Thoracic aorta (tissue), 2 donors: Measurements from ENCODE around the gene PRUNE2. TPM values are rescaled to one million over a fixed set of nuclear protein-coding genes. Genes with fewer than 3 reads are reported as not detected.

Experiments used
- ATAC-seq: fragments of 150-250 bp; one replicate; pipeline ENCODE4 v1.8.0; 2017; ENCODE audit warnings: low read depth; ENCODE audit not compliant: insufficient number of reproducible peaks, low FRiP score
- DNase-seq: peaks from one replicate; pipeline ENCODE4 v3.0.0-alpha.2; 2020; ENCODE audit warnings: low spot score
- H3K27ac ChIP-seq, 2 donors: fragments of 200-600 bp; sonication (generic); 1 replicate in 1 of 2; 2 replicates in 1 of 2; pipeline ENCODE4 v1.5.1; 2016; ENCODE audit warnings: mild to moderate bottlenecking in 2 of 2, moderate library complexity in 2 of 2
- H3K27me3 ChIP-seq: fragments of 200-600 bp; sonication (generic); replicated peaks from 2 replicates; pipeline ENCODE4 v1.6.0; 2016; ENCODE audit warnings: mild to moderate bottlenecking; ENCODE audit not compliant: insufficient read depth
- H3K36me3 ChIP-seq: fragments of 200-600 bp; sonication (generic); one replicate; pipeline ENCODE4 v1.5.1; 2016
- H3K4me1 ChIP-seq, 2 donors: fragments of 200-600 bp; sonication (generic); 1 replicate in 1 of 2; 2 replicates in 1 of 2; pipeline versions ENCODE4 v1.5.1 to v1.6.0; 2016; ENCODE audit warnings: low read depth in 2 of 2, mild to moderate bottlenecking in 1 of 2; ENCODE audit not compliant: control insufficient read depth in 1 of 2
- H3K4me3 ChIP-seq: fragments of 200-600 bp; sonication (generic); 2 replicates; pipeline ENCODE4 v1.5.1; 2016; ENCODE audit warnings: mild to moderate bottlenecking
- H3K9me3 ChIP-seq: fragments of 200-600 bp; sonication (generic); 2 replicates; pipeline ENCODE4 v1.5.1; 2016
- total RNA-seq, 2 donors: library from RNA; depleted of rRNA; stranded (reverse); fragments of >200 nt; gene quantifications; one replicate each; pipeline versions ENCODE4 v1.1.0 to v1.2.3, GENCODE V29; 2016
- TF ChIP-seq, protein P1 (sequence below): fragments of 200-600 bp; sonication (generic); IDR thresholded peaks from one replicate; pipeline ENCODE4 v1.5.1; 2019; ENCODE audit warnings: antibody characterized with exemption

Gene PRUNE2
- total RNA-seq, 2 donors from 2014 or later = 360 to 420 TPM

DNA sequence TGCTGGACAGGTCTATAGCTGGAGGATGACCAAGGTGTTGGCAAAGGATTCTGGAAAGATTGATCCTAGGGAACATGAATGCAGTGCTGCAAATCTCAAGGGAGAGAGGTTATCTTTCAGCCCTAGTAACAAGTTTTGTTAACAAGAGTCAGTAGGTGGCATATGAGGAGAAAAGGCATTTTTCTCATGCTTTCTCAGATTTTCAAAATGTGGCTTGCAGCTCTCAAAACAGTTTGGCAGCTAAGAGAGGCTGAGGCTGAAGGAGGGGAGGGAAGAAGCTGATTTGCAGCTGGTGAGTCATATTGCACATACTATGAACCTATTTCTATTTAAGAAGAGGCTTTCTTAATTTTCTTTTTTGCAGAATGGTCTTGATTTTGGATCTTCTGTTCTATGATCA lies 205.9 kb downstream of the PRUNE2 start:
- no peaks in the 10 kb centered on the region for H3K9me3 ChIP-seq
- no peak for ATAC-seq
- no peak overlapping the region for H3K4me3 ChIP-seq
- peaks cover 14% of the 10 kb centered on the region for H3K36me3 ChIP-seq
- TF ChIP-seq, protein P1, sequence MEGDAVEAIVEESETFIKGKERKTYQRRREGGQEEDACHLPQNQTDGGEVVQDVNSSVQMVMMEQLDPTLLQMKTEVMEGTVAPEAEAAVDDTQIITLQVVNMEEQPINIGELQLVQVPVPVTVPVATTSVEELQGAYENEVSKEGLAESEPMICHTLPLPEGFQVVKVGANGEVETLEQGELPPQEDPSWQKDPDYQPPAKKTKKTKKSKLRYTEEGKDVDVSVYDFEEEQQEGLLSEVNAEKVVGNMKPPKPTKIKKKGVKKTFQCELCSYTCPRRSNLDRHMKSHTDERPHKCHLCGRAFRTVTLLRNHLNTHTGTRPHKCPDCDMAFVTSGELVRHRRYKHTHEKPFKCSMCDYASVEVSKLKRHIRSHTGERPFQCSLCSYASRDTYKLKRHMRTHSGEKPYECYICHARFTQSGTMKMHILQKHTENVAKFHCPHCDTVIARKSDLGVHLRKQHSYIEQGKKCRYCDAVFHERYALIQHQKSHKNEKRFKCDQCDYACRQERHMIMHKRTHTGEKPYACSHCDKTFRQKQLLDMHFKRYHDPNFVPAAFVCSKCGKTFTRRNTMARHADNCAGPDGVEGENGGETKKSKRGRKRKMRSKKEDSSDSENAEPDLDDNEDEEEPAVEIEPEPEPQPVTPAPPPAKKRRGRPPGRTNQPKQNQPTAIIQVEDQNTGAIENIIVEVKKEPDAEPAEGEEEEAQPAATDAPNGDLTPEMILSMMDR = no peak
- H3K27me3 ChIP-seq = no peaks in the 10 kb centered on the region
- peak overlapping the region in 1 of 2 donors; percentile 46 for H3K27ac ChIP-seq
- no peak for DNase-seq
- peaks cover 21 to 37% of the 10 kb centered on the region in 2 donors for H3K4me1 ChIP-seq

DNA sequence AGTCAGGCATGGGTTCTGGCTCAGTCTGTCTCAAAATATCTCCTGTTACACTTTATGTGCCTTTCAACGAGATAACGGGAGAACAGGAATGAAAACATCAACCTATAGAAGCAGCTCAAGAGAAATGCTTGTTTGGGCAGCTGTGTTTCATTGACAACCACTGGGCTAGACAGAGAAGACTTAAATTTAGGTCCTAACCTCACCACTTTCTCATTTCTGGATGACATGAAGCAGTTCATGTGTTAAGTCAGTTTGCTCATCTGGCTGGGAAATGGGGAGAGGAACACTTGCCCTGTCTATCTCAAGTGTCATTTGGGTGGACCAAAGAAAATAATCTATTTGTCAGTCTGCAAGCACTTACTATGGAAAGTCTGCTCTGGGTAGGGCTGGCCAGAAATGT lies 208.4 kb downstream of the PRUNE2 start:
- TF ChIP-seq, protein P1 = no peak
- ATAC-seq (no peak), DNase-seq (no peak)
- peaks cover under 1% of the 10 kb centered on the region for H3K36me3 ChIP-seq
- H3K27me3 ChIP-seq = no peaks in the 10 kb centered on the region
- no peak overlapping the region for H3K4me3 ChIP-seq
- peaks cover 21 to 41% of the 10 kb centered on the region in 2 donors for H3K4me1 ChIP-seq
- H3K9me3 ChIP-seq = no peaks in the 10 kb centered on the region
- H3K27ac ChIP-seq = no peak overlapping the region

DNA sequence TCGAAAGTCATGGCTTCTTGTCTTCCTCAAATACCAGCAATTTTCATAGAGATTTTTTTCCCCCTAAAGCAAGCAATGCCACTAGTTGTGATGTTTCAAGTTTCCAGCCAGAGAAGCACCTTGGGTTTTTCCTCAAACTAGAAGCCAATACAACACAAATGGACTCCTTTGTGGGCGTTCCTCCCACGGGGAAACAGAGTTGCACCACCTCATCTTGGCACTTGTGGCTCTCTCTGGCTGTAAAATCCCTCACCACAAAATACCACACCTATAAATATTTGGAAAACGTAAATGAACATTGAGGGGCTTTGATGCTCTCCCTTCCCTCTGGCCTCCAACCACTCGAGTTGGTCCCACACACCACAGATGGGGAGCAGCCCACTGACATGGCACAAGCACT lies 208.8 kb downstream of the PRUNE2 start:
- H3K27ac ChIP-seq = no peak overlapping the region
- no peaks in the 10 kb centered on the region for H3K36me3 ChIP-seq
- DNase-seq (no peak), ATAC-seq (no peak)
- TF ChIP-seq, protein P1 = no peak
- no peaks in the 10 kb centered on the region for H3K27me3 ChIP-seq
- peaks cover 21 to 41% of the 10 kb centered on the region in 2 donors for H3K4me1 ChIP-seq
- no peak overlapping the region for H3K4me3 ChIP-seq
- H3K9me3 ChIP-seq = no peaks in the 10 kb centered on the region

DNA sequence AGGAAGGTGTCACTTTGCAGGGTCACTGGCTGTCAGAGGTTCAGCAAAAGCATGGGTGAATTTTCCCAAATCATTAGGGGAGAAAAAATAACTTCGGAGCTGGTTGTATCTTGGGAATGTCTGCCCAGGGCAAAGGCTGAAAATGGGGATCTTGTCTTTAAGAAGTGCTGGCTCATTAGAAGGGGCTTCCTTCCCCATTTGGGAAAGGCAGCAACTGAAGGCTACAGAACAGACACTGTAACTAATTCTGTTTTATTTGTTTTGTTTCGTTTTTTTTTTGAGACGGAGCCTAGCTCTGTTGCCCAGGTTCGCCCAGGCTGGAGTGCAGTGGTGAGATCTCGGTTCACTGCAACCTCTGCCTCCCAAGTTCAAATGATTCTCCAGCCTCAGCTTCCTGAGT lies 212.0 kb downstream of the PRUNE2 start:
- Histone ChIP-seq H3K36me3 (no peaks in the 10 kb centered on the region), H3K4me1 (peaks cover 4 to 46% of the 10 kb centered on the region in 2 donors), H3K27me3 (no peaks in the 10 kb centered on the region), H3K27ac (no peak overlapping the region), H3K9me3 (no peaks in the 10 kb centered on the region), H3K4me3 (no peak overlapping the region)
- no peak for ATAC-seq
- TF ChIP-seq, protein P1 = no peak
- no peak for DNase-seq

DNA sequence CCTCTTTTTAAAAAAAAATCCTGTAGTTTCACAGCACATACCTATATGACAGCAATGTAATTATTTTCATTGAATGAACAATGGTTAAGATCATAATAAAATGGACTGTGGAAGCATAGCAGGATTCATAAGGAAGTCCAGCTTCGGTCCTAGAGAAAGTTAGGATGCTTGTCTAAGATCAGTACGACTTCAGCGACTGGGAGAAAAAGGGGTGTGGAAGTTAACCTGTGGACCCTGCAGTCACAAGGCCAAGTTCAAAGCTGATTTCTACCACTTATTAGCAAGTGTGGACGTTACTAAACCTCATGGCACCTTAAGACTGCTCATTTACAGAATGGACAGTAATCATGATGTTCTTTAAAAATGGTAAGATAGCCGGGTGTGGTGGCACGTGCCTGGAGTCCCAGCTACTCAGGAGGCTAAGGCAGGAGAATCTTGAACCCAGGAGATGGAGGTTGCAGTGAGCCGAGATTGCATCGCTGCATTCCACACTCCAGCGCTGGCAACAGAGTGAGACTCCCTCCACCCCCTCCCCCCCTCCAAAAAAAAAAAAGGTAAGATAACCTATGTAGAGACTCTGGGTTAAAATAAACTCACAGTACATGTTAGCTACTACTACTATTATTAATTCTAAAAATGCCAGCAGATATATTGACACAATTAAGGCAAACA lies 213.3 kb downstream of the PRUNE2 start:
- TF ChIP-seq, protein P1 = no peak
- Histone ChIP-seq H3K4me1 (peaks cover 13 to 60% of the 10 kb centered on the region in 2 donors), H3K9me3 (no peaks in the 10 kb centered on the region), H3K36me3 (no peaks in the 10 kb centered on the region), H3K27ac (peak overlapping the region in 1 of 2 donors; percentile 58), H3K27me3 (no peaks in the 10 kb centered on the region), H3K4me3 (no peak overlapping the region)
- ATAC-seq (no peak), DNase-seq (no peak)
